ENCODE results near the gene TPPP3. TPM values are rescaled to one million over a fixed set of nuclear protein-coding genes. Genes with fewer than 3 reads are reported as not detected.

The TPPP3 gene
- polyA plus RNA-seq, 6 donors from 2014 or later: not detected

DNA sequence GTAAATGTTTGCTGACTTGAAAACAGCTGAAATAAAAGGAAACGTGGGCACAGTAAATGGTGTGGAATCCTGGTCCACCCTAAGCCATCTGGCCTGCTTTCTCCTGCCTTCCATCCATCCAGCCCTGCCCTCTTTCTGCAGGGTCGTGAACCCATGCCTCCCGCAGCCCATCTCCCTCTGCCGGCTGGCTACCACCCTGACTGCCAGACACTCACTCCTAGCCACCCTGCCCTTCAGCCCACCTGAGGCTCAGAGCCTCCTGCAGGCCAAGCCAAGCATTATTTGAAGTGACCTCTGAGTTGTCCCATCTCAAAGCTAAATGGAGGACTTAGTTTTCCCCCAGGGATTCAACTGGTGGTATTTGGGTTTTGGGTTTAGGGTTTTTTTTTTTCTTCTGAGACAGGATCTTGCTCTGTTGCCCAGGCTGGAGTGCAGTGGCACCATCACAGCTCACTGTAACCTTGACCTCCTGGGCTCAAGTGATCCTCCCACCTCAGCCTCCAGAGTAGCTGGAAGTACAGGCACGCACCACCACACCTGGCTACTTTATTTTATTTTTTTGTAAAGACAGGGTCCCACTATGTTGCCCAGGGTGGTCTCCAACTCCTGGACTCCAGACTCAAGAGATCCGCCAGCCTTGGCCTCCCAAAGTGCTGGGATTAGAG lies 14.6 kb upstream of the TPPP3 start:
- no peak for ATAC-seq (ENCODE audit: low read depth in 2 of 2)
- no peaks in the 10 kb centered on the region for H3K4me1 Mint-ChIP-seq
- H3K4me3 Mint-ChIP-seq: no peak overlapping the region

DNA sequence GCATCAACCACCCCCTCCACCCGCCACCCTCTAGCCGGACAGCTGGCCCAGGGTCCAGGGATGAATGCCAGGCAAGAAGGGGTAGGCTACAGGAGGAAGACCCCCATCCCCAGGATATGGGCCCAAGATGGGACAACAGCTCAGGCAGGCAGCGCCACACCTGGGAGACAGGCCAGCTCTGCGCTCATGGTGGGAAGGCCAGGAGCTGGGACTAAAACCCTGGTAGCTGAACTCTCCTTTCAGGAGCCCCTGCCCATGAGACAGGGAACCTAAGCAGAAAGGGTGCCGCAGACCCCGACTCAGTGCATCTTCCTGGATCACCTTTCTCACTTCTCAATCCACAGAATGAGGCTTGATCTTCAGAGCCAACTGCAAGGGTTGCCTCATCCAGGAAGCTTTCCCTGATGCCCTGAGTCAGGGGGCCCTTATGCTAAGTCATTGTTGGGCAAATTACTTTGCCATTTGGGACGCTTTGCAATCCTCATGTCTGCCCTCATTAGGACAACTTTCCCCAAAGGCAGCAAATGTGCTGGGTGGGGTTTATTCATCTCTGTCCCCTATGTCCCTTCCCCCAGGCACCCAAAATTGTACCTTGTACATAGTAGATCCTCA lies 14.0 kb upstream of the TPPP3 start:
- H3K36me3 Mint-ChIP-seq: no peaks in the 10 kb centered on the region
- no peak overlapping the region for H3K4me3 Mint-ChIP-seq
- no peaks in the 10 kb centered on the region for H3K9me3 Mint-ChIP-seq
- no peak for ATAC-seq (ENCODE audit: low read depth in 2 of 2)
- H3K27ac Mint-ChIP-seq: no peak overlapping the region
- peaks cover 0 to 17% (median 17%) of the 10 kb centered on the region in 3 donors for H3K27me3 Mint-ChIP-seq
- no peaks in the 10 kb centered on the region for H3K4me1 Mint-ChIP-seq
- no peak for DNase-seq

More for the DNA sequence above, 14.6 kb upstream of the TPPP3 start:
- Mint-ChIP-seq H3K9me3 (no peaks in the 10 kb centered on the region), H3K36me3 (no peaks in the 10 kb centered on the region), H3K27me3 (peaks cover 0 to 16% (median 10%) of the 10 kb centered on the region in 3 donors), H3K27ac (no peak overlapping the region)
- no peak for DNase-seq

DNA sequence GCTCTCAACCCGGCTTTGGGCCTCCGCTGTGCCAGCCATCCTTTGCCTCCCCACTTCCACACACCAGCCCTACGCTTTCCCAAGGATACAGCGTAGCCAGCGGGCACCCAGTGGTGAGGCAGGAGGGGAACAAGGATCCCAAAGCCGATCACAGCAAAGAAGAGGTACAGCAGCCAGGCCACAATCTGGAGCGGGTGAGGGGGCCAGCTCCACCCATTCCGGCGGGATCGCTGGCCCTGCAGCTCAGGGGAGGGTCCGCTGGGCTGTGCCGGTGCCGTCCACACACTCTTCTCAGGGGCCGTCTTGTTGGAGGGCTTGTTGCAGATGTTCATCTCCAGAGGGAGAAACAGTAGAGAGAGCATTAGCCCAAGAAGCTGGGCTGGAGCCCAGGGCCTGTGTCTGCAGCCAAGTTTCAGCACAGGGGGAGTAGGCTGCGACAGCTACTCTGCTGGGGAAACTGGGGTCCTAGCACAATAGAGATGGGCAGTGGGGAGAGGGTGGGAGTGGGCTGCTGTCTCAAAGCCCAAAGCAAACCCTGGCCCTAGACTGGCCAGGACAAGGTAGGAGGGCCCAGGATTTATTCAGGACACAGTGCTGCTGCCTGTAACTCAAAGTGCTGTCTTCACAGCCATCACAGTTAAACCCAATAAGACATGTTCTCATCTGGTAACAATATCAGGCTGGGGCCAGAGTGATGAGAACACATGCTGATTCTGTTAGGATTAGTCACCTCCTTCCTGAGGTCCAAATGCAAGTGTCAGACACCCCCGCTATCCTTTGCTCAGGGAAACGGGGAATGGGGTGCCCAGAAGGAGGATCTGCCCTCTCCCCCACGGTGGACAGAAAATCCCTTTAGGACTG lies 13.0 kb upstream of the TPPP3 start:
- Mint-ChIP-seq H3K36me3 (no peaks in the 10 kb centered on the region), H3K27ac (no peak overlapping the region), H3K4me3 (peak overlapping the region in 1 of 8 donors; percentile 57), H3K9me3 (no peaks in the 10 kb centered on the region), H3K27me3 (peaks cover 6 to 25% (median 23%) of the 10 kb centered on the region in 3 donors), H3K4me1 (no peaks in the 10 kb centered on the region)
- DNase-seq (no peak), ATAC-seq (ENCODE audit: low read depth in 2 of 2) (no peak)

DNA sequence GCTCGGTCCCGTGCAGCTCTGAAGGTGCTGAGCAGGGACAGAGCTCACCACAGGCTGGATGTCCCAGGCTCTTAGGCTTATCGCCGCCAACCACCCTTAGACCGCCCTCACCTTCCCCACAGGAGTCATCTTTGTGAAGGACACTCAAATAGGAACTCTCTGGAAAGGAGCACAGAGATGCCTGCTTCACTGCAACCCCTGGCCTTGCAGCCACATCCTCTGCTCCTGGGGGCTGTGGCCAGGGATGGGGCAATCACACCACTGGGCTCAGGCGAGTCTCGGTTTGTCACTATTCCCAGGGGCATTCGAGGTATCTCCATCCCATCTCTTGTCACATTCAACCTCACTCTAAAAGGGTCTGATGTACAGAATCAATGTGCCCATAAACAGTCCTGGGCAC lies 12.0 kb upstream of the TPPP3 start:
- Mint-ChIP-seq H3K27ac (peak overlapping the region in 1 of 6 donors; percentile 32), H3K27me3 (peaks cover 6 to 25% (median 23%) of the 10 kb centered on the region in 3 donors), H3K4me1 (no peaks in the 10 kb centered on the region), H3K4me3 (no peak overlapping the region), H3K36me3 (no peaks in the 10 kb centered on the region), H3K9me3 (no peaks in the 10 kb centered on the region)
- ATAC-seq (ENCODE audit: low read depth in 2 of 2): no peak
- no peak for DNase-seq

DNA sequence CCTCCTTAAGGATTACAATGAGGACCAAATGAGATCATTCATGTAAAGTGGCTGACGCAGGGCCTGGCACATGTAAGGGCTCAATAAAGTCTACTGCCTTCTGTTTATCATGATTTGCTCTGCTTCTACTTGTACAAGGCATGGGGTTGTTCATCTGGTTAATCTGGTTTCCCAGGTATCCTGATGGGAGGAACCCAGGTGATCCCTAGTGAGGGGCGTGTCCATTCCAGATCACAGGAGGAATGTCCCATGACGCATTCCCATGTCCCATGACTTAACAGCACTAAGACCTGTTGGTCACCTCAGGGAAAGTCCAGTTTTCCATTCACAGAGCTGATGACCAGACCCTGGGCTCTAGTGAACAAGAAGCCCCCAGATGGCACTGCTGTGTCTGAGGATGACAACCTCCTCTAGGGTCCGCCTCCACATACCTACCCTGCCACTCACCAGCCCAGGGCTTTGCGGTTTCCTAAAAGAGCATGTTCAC lies 11.5 kb upstream of the TPPP3 start:
- H3K36me3 Mint-ChIP-seq: no peaks in the 10 kb centered on the region
- H3K9me3 Mint-ChIP-seq: no peaks in the 10 kb centered on the region
- H3K27me3 Mint-ChIP-seq: peaks cover 6 to 25% (median 23%) of the 10 kb centered on the region in 3 donors
- no peak for DNase-seq
- H3K27ac Mint-ChIP-seq: no peak overlapping the region
- H3K4me1 Mint-ChIP-seq: no peaks in the 10 kb centered on the region
- ATAC-seq (ENCODE audit: low read depth in 2 of 2): no peak
- no peak overlapping the region for H3K4me3 Mint-ChIP-seq

DNA sequence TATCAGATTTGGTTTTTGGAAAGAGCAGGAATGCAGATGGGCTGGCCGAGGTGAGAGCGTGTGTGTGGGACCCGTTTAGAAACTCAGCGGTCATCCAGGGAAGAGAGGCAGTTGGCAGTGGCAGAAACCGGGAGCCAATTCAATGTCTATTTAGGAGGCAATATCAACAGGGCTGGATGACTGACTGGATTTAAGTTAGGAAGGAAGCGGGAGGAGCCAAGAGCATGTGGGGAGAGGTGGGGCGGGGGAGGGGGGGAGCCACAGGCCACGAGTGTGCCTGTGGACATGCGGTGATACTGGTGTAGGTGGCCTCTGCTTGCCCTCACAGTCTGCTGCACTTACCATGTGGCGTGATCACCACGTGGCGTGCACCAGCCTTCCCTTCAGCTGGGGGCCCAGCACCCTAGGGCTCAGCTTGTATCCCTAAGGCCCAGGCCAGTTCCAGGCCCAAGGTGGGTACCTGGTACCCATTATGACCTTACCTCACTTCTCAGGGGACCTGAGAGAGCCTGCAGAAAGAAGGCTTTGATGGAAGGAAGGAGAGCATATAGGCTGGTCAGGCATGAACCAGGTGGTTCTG lies 10.8 kb upstream of the TPPP3 start:
- ATAC-seq (ENCODE audit: low read depth in 2 of 2) (no peak), DNase-seq (no peak)
- no peaks in the 10 kb centered on the region for H3K4me1 Mint-ChIP-seq
- no peaks in the 10 kb centered on the region for H3K36me3 Mint-ChIP-seq
- no peak overlapping the region for H3K27ac Mint-ChIP-seq
- H3K4me3 Mint-ChIP-seq: no peak overlapping the region
- H3K9me3 Mint-ChIP-seq: no peaks in the 10 kb centered on the region
- peaks cover 6 to 25% (median 18%) of the 10 kb centered on the region in 3 donors for H3K27me3 Mint-ChIP-seq

DNA sequence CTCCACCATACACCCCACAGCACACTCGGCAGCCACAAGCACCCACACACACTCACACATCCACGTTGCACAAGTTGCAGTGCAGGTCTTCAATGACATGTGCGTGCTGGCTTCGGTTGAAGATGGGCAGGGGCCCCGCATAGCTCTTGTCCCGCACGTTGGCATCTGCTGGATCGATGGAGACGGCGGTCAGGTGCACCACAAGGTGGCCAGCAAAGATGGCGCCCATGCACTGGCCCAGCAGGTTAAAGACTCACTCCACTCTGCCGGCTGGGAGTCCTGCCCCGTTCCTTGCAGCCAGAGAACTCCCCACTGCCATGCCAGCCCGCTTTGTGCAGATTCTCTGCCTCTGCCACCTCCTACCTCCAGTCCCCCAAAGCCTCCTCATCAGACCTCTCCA lies 7.6 kb upstream of the TPPP3 start:
- Mint-ChIP-seq H3K4me1 (no peaks in the 10 kb centered on the region), H3K36me3 (no peaks in the 10 kb centered on the region), H3K27me3 (peaks cover 6 to 31% (median 25%) of the 10 kb centered on the region in 3 donors), H3K27ac (peak overlapping the region in 1 of 6 donors; percentile 28), H3K9me3 (no peaks in the 10 kb centered on the region), H3K4me3 (no peak overlapping the region)
- ATAC-seq (ENCODE audit: low read depth in 2 of 2): no peak
- no peak for DNase-seq

DNA sequence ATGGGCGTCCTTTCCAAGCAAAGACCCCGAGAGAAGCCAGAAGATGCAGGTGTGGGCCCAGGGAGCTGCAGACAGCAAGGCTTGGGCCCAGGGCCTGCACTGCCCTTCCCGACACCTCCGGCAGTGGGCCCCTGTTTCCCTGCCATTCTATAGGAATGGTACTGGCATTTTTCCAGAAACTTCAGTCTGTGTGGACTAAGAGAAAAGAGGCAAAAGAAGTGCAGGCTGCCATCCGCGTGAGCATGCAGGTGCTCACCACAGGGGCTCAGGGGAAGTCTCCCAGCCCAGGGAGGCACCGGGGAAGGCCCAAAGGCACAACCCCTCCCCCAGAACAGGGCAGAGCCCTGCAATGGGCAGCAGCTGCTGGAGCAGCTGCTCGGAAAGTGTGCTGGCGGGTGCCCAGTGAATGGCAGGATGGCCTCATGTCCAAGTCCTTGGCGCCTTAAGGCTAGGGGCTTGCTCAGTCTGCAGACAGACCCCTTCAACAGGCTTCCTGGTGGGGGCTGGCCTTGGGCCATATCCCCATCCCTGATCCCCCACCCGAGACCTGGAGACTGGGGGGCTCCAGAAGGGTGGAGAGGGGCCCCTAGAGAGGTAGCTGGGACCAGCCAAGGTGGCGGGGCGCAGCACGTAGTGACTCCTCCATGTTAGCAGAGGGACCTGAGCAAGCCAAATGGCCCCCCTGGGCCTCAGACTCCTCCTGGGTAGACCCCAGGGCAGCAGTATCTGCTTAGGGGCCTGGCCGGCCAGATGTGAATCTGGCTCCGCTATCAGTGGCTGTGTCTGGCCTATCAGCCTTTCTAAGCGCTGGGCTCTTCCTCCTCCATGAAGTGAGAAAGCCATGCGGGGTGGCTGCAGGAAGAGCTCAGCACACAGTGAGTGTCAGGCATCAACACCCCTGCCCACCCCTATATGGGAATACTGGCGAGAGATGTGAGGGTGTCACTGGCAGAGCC lies 6.7 kb upstream of the TPPP3 start:
- H3K27me3 Mint-ChIP-seq: peaks cover 10 to 40% (median 33%) of the 10 kb centered on the region in 3 donors
- ATAC-seq (ENCODE audit: low read depth in 2 of 2): no peak

DNA sequence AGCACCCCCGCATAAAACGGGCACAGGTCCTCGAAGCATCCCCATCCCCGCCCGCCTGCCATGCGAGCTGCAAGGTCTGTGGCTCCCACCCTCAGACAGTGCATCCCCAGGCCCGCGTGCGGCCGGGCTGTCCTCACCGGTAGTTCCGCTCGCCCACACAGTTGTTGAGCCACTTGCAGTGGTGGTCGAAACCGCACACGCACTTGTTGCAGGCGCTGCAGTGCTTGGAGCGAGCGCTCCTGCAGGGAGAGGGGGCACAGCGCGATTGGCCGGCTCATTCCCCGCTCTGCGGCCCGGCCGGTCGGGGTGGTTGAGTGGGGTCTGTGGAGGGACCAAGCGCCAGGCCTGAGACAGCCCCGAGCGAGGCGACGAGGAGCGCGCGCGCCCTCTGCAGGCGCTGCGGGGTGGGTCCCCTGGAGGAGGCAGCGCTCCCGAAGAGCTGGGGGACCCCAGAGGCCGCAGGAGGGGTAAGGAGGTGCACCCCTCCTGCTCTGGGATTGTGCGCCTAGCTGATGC lies 6.0 kb upstream of the TPPP3 start:
- no peak overlapping the region for H3K4me3 Mint-ChIP-seq

More for the DNA sequence above, 6.7 kb upstream of the TPPP3 start:
- Mint-ChIP-seq H3K4me3 (no peak overlapping the region), H3K4me1 (peaks cover 0 to 2% (median under 1%) of the 10 kb centered on the region in 3 donors), H3K9me3 (no peaks in the 10 kb centered on the region), H3K27ac (no peak overlapping the region), H3K36me3 (no peaks in the 10 kb centered on the region)
- DNase-seq: no peak

DNA sequence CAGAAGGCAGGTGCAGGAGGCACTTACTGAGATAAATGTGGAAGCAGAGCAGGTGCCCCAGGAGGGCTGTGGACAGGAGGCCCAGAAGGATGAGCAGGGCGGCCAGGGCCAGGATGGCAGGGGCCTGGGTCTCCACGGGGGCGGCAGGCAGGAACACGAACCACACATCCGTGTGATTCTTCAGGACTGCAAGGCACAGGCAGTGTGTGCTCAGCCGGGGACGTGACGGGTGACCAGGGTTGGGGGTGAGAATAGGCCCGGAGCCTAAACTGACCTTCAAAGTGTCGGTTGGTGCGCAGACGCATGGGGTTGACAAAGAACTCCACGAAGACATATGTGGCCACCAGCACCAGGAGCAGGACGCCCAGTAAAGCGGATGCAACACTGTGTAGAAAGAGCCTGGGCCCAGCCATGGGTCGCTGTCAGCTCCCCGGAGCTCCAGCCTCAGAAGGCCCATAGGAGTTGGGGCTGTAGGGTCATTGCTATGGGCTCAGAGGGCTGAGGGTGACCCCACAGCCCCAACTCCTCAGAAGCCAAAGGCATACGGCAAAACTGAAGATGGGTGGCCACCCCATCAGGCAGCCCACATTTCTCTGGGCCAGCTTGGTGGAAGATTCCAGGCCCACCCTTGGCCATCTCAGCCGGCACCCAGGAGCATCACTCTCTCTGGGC lies 5.4 kb upstream of the TPPP3 start:
- Mint-ChIP-seq H3K27me3 (peaks cover 15 to 47% (median 44%) of the 10 kb centered on the region in 3 donors), H3K9me3 (no peaks in the 10 kb centered on the region), H3K4me3 (no peak overlapping the region), H3K4me1 (peaks cover 7 to 13% (median 9%) of the 10 kb centered on the region in 3 donors), H3K27ac (no peak overlapping the region), H3K36me3 (no peaks in the 10 kb centered on the region)
- DNase-seq: no peak
- no peak for ATAC-seq (ENCODE audit: low read depth in 2 of 2)

More for the DNA sequence above, 6.0 kb upstream of the TPPP3 start:
- no peaks in the 10 kb centered on the region for H3K36me3 Mint-ChIP-seq
- peak; percentile 72 to 79 for ATAC-seq (ENCODE audit: low read depth in 2 of 2)
- H3K4me1 Mint-ChIP-seq: peaks cover 2 to 7% (median 3%) of the 10 kb centered on the region in 3 donors
- H3K9me3 Mint-ChIP-seq: no peaks in the 10 kb centered on the region
- H3K27me3 Mint-ChIP-seq: peaks cover 10 to 46% (median 41%) of the 10 kb centered on the region in 3 donors
- peak; percentile 49 for DNase-seq
- H3K27ac Mint-ChIP-seq: no peak overlapping the region

DNA sequence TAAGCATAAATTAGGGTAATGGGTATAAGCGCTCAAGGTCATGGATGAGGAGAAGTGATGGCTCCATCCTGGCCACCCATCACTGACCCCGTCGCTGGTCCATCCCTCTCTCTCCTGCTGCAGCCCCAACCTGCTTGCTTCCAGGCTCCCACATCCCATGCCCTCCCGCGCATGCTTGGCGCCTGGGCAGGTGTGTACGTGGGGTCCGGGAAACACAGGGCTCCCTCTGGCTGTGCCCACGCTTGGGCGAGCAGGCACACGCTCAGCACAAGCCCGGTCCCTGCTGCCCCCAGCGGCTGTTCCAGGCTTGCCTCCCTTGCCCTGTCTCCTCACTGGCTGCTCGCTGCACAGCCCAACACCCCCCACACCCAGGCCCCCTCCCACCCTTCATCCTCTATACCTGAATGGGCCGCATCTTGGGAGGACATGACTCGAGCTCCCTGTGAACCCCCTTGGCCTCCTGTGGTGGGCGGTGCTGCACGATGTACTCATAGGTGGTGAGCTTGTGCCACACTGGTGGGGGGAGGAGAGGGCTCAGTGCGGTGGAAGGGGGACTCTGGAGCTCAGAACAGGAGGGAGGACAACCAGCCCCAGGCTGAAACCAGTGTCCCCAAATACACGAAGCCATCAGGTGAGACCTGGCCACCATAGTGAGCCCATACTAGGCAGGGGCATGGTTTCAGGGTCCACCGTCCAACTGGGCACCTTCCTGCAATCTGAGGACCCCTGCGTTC lies 4.7 kb upstream of the TPPP3 start:
- Mint-ChIP-seq H3K9me3 (no peaks in the 10 kb centered on the region), H3K36me3 (no peaks in the 10 kb centered on the region), H3K27me3 (peaks cover 15 to 44% (median 42%) of the 10 kb centered on the region in 3 donors), H3K4me1 (peaks cover 7 to 16% (median 9%) of the 10 kb centered on the region in 3 donors), H3K4me3 (no peak overlapping the region), H3K27ac (no peak overlapping the region)
- no peak for DNase-seq
- ATAC-seq (ENCODE audit: low read depth in 2 of 2): no peak

Data from naive B cell (primary cell).